Right lobe of liver (tissue), 4 donors: ENCODE data around the gene SNX32.
A peak's percentile ranks its signal among the peaks of the same experiment; 100 is the strongest.

Source experiments
- CTCF ChIP-seq, 4 donors: fragments of 200-600 bp in 3 of 4; fragments of 450-650 bp in 1 of 4; IDR thresholded peaks; one replicate each; pipeline versions ENCODE4 v1.5.1 to v1.8.0; 2016 to 2022; ENCODE audit warnings: antibody characterized with exemption in 4 of 4, mild to moderate bottlenecking in 2 of 4
- POLR2A ChIP-seq: fragments of 450-650 bp; IDR thresholded peaks from one replicate; pipeline ENCODE4 v1.6.1; 2017; ENCODE audit warnings: antibody characterized with exemption, mild to moderate bottlenecking
- donor health status: DM: no; HTN: no; CAD: no.
- donor health status: DM: no; HTN: no; CAD: no.
- donor health status: DM: no; HTN: yes; CAD: no.

GRCh38 chr11:65851083-65851579 is 17.4 kb downstream of the SNX32 start:
- TF ChIP-seq POLR2A: no peak
- peak; percentile 9 to 44 (median 25) for TF ChIP-seq CTCF (IDR thresholded peaks at IDR 0.05)
